ENCODE data around the gene SMPD1. TPM values are rescaled to one million over a fixed set of nuclear protein-coding genes. Genes with fewer than 3 reads are reported as not detected.

Gene SMPD1
- total and polyA plus RNA-seq, 2 of the 4 experiments (the other 2 are of a cell fraction): 19.5 to 108 TPM

- dilution Hi-C loops (cut with HindIII; ENCODE audit: low sequenced_read_pairs, unreplicated experiment) (no loop called here), intact Hi-C loops (cut with micrococcal nuclease) (loop anchor here (10.0 kb wide), 1 partner anchor 1741 kb away; no protein-coding TSS in a partner anchor), in situ Hi-C loops (cut with MboI; ENCODE audit: low sequenced_read_pairs) (loop anchor here (25.0 kb wide), 1 partner anchor 678 kb away; the partner anchor contains the start of genes TRIM22 and TRIM5)
- H3K79me1 ChIP-seq (ENCODE audit: low read depth in 1 of 2, low read length in 2 of 2): no peaks in the 10 kb centered on the region
- no peak overlapping the region for H2BK120ac ChIP-seq (ENCODE audit: low read depth, low read length)
- H2AFZ ChIP-seq (replicated peaks; ENCODE audit: low read length, poor library complexity): no peak overlapping the region
- H3K36me3 ChIP-seq (ENCODE audit: control insufficient read depth, insufficient read depth, low read length): no peaks in the 10 kb centered on the region
- no peak overlapping the region for H2BK20ac ChIP-seq (ENCODE audit: low read depth, low read length)
- no peak overlapping the region for H4K91ac ChIP-seq (ENCODE audit: insufficient read depth, low read depth, low read length)
- H3K56ac ChIP-seq (ENCODE audit: extremely low read depth, insufficient read depth, low read length): no peak overlapping the region
- no peak overlapping the region for H3K23ac ChIP-seq (ENCODE audit: low read depth, low read length)
- no peak overlapping the region for H3K18ac ChIP-seq (ENCODE audit: low read depth, low read length)
- no peak overlapping the region for H2BK5ac ChIP-seq (ENCODE audit: low read depth, low read length, poor library complexity, severe bottlenecking)
- no peaks in the 10 kb centered on the region for H3K9me1 ChIP-seq (ENCODE audit: insufficient read depth, low read length)
- H3K4ac ChIP-seq (ENCODE audit: low read depth, low read length): no peak overlapping the region
- H4K5ac ChIP-seq (ENCODE audit: low read depth, low read length): no peak overlapping the region
- TF ChIP-seq MAZ (IDR thresholded peaks at IDR 0.05; ENCODE audit: borderline replicate concordance, low read depth, low read length) (no peak), ELK1 (IDR thresholded peaks at IDR 0.05; ENCODE audit: borderline replicate concordance, low read depth, low read length) (no peak)
- DNase-seq: no peak
- no CpG with 5 or more reads among the region's 2 CpGs for WGBS, 2 experiments (ENCODE audit: extremely low coverage in 2 of 2, insufficient read length in 1 of 2)
- no peak overlapping the region for H3K27ac ChIP-seq (ENCODE audit: insufficient read depth, low read length)
- no peak overlapping the region for H3K14ac ChIP-seq (replicated peaks; ENCODE audit: low read depth, low read length)
- H3K4me1 ChIP-seq (ENCODE audit: control insufficient read depth, insufficient read depth, low read length): no peaks in the 10 kb centered on the region
- no peaks in the 10 kb centered on the region; the same call in 1 of the 2 replicates for H3K9me3 ChIP-seq (ENCODE audit: control insufficient read depth, insufficient read depth, low read length)
- H2AK5ac ChIP-seq (ENCODE audit: low read depth, low read length): no peak overlapping the region
- POLR2A ChIA-PET (ENCODE audit: unreplicated experiment): no interaction called here
- BruUV-seq (replicated peaks): no TSS peak
- no peak for ATAC-seq (ENCODE audit: low read depth)
- H4K8ac ChIP-seq (ENCODE audit: low read depth in 2 of 2, low read length in 2 of 2): no peak overlapping the region
- no peak overlapping the region for H3K4me2 ChIP-seq (ENCODE audit: low read depth, low read length)
- no peak overlapping the region for H3K4me3 ChIP-seq (ENCODE audit: insufficient read depth, low read depth, low read length)
- H3K9ac ChIP-seq (ENCODE audit: low read depth, low read length): no peak overlapping the region
- H4K20me1 ChIP-seq (ENCODE audit: insufficient read depth, low read length): no peaks in the 10 kb centered on the region
- CTCF ChIA-PET: no interaction called here
- H2AK9ac ChIP-seq (replicated peaks; ENCODE audit: low read depth, low read length, poor library complexity): no peak overlapping the region
- H3K27me3 ChIP-seq (ENCODE audit: control insufficient read depth, insufficient read depth, low read length): peaks cover 3% of the 10 kb centered on the region
- H2BK15ac ChIP-seq (ENCODE audit: low read depth, low read length): no peak overlapping the region
These were observed 24.6 kb upstream of the SMPD1 start for GRCh38 chr11:6365659-6366058.
